Activated effector memory CD4-positive, alpha-beta T cell treated with Interleukin-2 at 50 U/mL for 16 hours (primary cell): ENCODE data around the gene EHD1.

Experiments
- DNase-seq: peaks from one replicate; pipeline ENCODE4 v3.0.0-alpha.2; 2020

Gene EHD1

GRCh38 chr11:64909653-64910343 is 31.4 kb upstream of the EHD1 start:
- no peak for DNase-seq

DNA sequence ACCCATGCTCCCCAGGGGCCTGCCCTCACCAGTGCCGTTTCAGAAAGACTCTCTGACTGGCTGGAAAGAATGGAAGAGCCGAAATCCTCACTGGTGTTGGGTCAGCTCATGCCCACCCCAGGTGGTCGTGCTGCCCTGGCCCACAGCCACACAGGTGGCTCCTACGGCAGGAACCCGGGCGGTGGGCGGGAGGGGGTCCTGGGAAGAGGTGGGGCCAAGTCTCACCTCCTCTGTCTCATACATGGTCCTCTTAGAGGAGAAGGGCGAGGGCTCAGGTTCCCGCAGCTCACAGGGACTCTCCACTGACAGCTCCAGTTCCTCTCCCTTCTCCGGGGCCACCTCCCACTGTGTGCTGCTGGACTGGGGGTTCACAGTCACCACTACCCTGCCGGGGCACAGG is 30.3 kb upstream of the EHD1 start:
- no peak for DNase-seq

DNA sequence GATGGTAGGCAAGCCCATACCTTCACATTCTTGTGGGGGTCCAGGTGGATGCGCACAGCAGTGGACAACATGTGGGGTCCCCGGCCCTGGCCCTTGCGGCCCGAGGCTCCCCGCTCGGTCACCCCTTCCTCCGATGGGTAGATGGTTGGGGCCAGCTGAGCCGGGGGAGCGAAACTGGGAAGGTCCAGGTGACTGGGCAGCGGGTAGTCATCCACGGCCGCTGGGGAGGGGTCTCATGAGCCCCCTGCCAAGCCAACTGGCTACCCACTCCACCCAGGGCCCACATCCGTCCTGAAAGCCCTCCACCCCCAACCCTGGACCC is 27.9 kb upstream of the EHD1 start:
- DNase-seq: no peak

GRCh38 chr11:64905516-64906313 is 27.3 kb upstream of the EHD1 start:
- no peak for DNase-seq

DNA sequence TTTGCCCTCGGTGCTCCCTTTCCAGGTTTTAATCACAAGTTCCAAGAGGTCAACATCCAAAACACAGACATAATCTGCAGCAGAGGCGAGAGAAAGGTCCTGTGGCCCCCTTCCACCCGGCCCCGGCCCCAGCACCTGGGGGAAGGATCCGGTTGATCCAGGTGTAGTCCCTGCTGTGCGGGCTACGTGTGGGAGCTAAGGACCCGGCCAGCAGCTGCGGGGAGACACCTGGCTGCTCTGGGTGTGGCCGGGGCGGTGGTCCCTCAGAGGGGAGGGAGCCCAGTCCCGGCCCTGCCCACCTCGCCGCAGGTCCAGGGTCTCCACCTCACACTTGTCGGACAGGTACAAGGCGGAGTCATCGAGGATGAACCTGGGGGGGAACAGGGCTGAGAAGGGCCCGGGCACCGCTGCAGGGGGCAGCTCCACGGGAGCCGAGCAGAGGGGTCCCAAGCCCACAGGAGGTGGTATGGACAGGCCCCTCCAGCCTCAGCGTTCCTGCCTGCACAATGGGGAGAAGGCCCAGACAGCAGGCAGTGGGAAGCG is 24.9 kb upstream of the EHD1 start:
- DNase-seq: no peak

- no peak for DNase-seq
These were observed 23.9 kb upstream of the EHD1 start for GRCh38 chr11:64902102-64902900.

DNA sequence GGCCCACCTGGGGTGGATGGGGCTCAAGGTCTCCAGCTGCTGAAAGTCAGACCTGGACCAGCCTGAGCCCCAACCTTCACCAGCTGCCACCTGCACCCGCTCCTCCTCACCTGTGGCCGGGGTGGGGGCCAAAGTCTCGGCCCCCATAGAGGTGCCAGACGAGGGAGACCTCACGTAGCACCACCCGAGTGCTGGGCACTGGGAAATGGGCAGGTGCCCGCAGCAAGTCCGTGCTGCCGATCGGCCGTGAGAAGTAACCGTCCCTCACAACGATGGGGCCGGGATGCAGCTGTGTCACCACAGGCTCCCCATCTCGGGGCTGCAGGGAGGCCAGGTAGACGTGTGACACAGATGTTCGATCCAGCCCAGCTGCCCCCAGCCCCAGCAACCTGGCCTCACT is 22.4 kb upstream of the EHD1 start:
- DNase-seq: no peak

GRCh38 chr11:64900263-64900678 is 21.9 kb upstream of the EHD1 start:
- peak; percentile 59 for DNase-seq

GRCh38 chr11:64898541-64898940 is 20.1 kb upstream of the EHD1 start:
- DNase-seq: no peak

DNA sequence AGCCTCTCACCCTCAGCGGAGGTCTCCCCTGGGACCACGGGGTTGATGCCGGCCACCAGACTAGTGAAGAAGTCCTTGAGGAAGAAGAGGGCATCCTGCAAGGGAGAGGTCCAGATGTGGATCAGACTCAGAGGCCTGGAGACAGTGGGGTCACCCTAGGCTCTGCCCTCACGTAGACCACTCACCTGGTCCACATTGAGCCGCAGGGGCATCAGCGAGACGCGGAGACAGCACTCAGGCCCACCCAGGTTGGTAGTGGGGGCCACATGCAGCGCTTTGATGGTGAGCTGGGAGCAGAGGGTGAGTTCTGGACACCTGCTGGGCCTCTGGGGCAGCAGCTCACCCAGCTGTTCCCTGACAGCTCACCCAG is 19.6 kb upstream of the EHD1 start:
- DNase-seq: no peak

GRCh38 chr11:64897381-64898075 is 19.1 kb upstream of the EHD1 start:
- DNase-seq: no peak

- DNase-seq: no peak
These were observed 18.1 kb upstream of the EHD1 start for GRCh38 chr11:64896448-64897022.

DNA sequence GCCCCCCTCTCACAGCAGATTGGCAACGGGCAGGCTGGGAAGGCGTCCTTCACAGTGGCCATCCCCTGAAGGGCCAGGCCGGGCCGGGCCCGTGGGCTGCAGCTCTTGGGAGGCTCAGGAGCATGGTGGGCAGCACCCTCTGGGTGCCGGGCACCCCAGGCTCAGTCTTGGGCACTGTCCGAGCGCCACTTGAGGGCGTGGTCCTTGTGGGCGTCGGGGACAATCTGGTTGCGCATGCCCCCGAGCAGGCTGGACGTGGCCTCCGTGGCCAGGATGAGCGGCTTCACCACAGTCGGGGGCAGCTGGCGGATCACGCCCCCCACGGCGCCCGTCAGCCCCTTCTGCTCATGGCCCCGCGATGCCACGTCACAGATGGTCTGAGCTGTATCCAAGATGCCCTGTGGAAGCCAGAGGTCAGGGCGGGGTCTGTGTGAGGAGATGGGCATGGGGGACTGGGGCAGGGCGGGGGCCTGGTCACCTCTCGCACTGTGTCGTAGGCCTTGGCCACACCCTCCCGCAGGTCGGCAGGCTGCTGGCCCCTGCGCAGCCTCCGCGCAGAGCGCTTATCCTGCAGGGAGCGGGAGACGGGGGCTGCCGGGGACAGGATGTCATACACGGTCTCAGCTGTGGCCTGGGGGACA is 16.5 kb upstream of the EHD1 start:
- DNase-seq: no peak

DNA sequence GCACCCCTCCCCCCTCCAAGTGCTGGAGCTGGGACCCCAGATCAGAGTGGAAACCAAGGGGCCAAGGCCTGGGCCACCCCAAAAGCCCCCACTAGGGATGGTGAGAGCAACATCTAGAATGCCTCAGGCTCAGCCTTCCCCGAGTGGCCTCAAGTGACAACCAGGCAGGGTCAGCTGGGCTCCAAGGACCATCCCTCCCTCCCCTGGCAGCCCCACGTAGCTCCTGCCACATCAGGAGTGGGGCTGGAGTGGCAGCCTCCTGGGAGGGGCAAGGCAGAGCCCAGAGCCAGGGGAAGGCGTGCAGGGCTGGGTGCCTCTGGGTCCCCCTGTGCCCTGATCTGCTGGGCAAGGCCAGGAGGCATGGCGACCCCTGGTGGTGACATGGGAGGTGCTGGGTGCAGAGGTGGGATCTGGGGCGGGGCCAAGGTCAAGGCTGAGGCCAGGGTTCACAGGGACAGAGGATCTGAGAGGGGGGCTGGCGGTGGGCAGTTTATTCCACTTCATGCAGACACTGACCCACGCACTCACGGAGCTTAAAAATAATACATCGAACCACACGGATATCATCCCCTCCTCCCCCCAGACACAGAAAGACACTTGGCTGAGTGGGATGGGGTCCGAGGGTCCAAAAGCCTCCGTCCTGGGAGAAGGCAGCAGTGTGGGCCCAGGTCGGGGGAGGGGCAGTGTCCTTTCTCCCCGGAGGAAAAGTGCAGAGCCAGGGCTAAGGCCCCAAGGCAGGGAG is 15.8 kb upstream of the EHD1 start:
- DNase-seq: peak; percentile 80

GRCh38 chr11:64893194-64894069 is 15.0 kb upstream of the EHD1 start:
- no peak for DNase-seq

GRCh38 chr11:64892838-64893193 is 14.4 kb upstream of the EHD1 start:
- no peak for DNase-seq

DNA sequence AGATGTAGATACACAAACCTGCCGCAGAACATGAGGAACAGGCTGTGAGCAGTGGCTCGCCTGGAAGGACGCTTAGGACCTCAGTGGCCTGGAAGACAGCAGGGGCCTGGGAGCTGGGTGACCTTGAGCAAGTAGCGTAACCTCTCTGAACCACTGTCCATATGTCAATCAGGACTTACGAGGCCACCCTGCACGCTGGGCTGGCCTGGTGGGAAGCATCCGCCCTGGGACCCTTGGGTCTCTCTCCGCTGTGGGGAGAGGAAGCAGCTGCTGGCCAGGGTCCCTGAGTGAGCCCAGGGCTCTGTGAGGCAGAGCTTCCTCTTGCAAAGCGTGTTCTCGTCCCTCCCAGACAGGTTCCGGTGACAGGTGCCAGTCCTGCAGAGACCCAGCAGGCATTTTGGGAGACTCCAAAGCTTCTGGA is 14.0 kb upstream of the EHD1 start:
- DNase-seq: no peak

GRCh38 chr11:64891880-64892279 is 13.5 kb upstream of the EHD1 start:
- DNase-seq: no peak

DNA sequence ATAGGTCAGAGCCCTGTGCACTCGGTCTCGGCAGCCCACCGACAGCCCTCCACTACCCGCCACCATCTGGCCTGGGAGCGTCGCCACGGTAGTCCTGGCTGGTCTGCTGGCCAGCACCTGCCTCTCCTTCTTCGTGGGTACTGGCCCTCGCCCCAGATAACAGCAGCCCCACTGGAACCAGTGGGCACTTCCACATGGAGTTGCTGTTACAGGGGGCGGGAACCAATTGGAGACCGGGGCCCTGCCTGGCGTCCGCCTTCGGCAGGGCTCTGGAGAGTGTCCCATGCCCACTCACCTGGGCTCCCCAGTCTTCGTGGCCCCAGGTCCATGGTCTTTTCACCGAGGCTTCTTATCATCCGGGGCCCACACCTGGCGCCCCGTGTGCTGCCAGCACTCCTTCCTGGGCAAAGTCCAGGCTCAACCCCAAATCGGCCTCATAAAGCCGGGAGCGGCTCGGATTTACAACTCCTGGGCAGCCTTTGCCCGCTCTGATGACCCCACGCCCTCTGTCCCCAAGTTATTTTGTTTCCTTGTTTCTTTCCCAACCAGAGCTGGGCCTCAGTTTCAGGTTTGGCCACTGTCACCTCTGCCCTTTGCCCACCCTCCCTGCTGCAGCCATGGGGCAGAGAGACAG is 12.9 kb upstream of the EHD1 start:
- no peak for DNase-seq

- no peak for DNase-seq
These were observed 12.1 kb upstream of the EHD1 start for GRCh38 chr11:64890522-64890939.
